ENCODE results near the gene KIFAP3.

KIFAP3 gene

DNA sequence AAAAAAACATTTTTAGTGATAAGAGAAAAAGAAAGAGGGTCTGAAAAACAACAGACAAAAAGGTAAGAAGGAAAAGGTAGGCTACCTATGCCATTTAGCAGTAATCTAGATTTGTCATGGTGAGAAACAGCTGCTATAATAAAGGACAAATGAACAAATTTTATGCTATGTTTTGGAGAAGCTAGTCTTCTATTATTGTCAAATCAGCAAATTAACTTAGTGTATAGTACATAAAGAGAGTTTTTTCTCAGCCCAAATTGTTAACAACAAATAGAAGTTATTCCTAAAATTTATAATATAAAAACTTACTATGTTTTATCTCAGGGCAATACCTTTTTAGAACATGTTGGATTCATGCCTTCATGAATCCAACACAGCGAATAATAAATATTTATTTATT is 88.7 kb downstream of the KIFAP3 start:
- no peak for DNase-seq

DNA sequence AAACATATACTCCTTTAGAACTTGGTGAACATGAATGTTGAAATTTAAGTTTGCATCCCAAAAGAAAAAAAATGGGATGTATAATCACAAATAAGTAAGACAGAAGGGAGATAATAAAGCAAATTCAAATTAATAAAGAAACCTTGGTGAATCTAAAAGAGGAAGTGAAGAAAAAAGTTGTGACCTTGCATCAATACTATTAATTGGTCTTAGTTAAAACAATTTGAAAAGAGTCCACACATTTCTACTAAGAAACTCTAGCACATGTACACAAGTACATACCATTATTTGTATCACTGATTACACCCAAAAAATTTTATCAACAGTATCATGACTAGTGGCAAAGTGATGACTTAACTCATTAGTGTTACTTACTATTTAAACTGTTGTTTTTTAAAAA is 100.4 kb downstream of the KIFAP3 start:
- no peak for DNase-seq

DNA sequence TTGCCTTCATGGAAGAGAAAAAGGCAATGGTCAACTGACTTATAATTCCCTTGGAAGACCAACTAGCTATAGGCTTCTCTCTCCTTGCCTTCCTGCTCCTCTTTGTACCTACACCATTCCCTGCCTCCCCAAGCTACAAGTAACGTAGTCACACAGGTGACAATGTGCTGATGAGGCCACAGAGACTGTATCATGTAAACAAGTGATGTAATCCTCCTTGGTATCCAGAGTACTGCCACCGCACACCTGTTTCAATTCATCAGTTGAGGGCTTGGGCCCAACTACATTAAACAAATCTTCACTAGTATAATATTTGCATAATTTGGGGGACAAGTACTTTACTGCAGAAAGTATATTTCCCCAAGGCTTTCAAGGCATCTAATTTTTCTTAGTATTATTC is 104.4 kb downstream of the KIFAP3 start:
- no peak for DNase-seq

DNA sequence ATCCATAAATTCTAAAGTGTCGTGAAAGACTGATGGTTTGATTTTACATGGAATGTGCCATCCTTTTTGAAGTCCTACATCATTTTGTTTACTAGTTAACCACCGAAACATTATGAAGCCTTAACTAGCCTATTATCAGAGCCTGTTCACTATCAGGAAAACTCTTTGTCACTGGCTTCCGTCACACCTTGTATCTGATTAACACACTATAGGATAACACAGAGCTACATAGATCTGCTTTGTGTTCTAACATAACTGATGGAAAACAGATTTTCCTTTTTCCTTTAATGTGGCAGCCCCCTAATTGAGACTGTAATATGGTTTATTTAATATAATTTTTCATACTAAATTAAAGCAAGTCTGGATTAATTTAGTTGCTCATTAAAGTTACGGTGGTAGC is 106.3 kb downstream of the KIFAP3 start:
- no peak for DNase-seq

DNA sequence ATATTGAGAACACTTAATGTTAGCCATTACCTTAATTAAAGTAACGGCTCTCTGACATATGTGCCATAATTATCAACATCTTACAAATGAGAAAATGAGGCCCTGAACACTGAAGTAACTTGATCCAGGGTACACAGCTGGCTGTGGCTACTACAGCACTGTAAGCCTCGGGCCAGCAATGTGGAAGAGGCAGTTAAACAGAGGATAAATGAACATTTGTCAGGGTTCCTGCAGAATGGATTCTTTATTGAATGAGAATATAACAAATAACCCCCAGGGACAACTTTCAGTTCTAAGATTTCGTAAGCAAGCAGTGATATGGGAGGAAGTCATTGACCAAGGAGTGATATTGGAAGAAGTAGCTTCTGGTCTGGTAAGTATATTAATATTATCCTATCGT is 110.3 kb downstream of the KIFAP3 start:
- no peak for DNase-seq

DNA sequence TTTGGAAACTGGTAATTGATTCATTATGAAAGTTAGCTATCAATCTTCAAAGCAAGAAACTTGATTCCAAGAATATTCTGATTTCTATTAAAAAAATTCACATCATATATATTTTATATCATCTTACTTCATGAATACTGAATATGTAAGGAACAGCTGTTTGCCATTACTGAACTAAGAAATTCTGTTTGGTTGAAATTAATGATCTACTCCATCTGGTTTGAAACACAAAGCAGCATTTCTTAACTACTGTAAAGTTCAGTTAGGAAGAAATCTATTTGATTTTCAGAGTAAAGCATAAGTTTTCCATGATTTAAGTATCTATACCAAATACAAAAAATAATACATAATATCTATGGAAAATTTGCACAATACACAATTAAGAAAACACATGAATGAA is 114.8 kb downstream of the KIFAP3 start:
- no peak for DNase-seq

DNA sequence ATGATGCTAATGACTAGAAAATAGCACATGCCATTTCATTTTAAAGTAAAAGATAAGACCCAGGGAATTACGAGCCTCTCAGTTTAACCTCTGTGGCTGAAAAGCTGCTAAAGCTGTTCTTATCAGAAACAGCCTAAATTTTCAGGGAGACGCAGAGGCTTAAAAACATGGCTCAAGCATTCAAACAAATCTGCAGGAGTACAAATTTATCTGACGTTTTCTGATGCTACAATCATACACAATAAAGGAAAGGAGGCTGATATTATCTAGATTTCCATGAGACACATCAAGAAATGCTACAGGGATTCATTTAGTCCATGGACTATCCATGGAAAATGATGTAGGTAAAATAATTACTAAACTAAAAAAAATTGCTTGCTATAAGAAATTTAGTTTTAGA is 115.5 kb downstream of the KIFAP3 start:
- no peak for DNase-seq

DNA sequence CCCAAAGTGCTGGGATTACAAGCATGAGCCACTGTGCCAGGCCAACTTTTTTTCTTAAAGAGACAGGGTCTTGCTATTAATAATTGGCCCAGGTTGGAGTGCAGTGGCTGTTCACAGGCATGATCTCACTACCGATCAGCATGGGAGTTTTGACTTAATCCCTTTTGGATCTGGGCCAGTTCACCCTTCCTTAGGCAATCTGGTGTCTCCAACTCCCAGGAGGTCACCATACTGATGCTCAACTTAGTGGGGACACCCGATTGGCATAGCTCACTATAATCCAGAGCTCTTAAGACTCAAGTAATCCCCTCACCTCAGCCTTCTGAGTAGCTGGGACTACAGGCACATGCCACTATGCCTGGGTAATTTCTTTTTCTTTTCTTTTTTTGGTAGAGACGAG is 116.6 kb downstream of the KIFAP3 start:
- no peak for DNase-seq

DNA sequence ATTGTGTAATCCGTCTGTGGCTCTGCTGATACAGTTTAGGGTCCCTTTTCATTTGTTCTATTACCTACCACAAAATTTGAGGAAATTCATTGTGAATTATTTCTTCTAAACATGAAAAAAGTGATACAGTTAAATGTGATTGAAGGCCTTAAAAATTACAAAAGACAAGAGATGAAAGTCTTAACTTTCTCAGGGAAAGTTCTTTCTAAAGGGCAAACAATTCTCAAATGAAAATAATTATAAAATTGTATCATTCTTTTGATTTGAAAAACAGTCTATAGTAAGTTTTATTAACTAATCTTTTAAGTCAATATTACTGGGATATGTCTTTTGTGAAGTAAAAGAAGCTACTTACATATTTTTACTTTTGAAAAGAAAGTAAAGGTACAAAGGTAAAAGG is 123.4 kb downstream of the KIFAP3 start:
- DNase-seq: no peak

DNA sequence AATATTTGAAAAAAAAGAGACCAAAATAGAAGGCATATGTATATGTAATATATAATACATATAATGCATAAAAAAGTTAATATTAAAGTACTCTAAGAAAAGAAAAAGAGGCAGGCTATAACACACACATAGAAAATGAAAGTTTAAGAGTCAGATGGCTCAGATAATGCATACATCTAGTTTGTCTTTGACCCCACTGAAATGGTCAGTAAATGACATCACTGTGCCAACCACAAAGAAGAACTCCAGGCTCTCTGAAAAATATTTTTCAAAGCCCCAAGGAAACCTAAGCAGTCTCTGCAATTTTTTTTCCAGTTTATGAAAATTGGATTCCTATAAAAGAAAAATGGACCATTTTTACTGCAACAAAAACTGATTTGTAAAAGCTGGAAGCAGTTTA is 125.4 kb downstream of the KIFAP3 start:
- no peak for DNase-seq

DNA sequence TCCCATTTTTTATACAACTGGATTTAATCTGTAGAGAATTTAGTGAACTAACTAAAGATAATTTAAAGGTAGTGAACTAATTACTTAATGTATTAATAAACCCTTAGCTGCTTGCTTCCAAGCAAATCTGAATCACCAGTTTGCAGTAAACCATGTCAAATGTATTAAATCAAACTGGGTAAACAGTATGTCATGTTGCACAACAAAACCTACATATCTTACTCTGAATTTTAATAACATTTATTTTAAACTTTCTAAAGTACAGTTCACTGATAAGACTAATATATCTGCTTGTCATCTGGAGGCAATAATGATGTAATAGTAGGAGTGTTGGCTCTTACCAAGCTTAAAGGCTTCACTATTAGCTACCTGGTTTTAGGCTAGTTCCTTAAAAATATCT is 128.3 kb downstream of the KIFAP3 start:
- DNase-seq: no peak

DNA sequence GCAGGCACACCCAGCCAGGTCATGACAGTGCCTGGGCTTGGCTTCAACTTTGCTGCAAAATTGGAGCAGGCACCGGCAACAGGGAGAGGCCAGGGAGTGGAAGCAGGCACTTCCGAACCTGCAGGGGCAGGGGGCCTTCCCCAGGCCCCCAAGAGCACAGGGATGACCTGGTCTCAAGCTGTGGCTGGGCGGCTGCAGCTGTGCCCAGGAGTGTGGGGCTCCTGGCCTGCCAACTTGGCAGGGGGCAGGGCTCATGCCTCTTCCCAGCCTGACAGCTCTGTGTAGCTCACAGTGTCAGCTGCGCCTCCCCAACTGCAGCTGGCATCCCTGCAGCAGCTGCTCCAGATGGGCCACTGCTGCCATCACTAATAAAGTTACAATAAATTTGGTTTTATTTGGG is 129.3 kb downstream of the KIFAP3 start:
- DNase-seq: no peak

DNA sequence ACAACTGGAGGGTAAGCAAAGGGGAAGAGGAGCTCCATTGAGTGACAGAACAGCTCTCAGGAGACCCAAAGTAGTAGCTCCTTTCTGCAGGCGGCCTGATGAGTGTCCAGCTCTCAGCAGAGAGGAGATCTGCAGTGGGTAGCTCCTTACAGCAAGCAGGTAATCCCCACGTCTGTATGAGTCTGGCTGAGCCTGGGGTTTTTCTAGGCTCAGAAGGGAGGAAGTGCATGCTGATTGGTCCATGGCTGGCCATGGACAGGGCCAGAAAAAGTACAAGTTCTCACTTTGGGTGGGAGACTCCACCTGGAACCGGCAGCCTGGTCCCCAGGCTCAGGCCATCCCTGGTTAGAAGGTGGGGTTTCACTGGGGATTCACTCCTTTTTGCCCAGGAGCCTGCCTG is 129.9 kb downstream of the KIFAP3 start:
- no peak for DNase-seq

DNA sequence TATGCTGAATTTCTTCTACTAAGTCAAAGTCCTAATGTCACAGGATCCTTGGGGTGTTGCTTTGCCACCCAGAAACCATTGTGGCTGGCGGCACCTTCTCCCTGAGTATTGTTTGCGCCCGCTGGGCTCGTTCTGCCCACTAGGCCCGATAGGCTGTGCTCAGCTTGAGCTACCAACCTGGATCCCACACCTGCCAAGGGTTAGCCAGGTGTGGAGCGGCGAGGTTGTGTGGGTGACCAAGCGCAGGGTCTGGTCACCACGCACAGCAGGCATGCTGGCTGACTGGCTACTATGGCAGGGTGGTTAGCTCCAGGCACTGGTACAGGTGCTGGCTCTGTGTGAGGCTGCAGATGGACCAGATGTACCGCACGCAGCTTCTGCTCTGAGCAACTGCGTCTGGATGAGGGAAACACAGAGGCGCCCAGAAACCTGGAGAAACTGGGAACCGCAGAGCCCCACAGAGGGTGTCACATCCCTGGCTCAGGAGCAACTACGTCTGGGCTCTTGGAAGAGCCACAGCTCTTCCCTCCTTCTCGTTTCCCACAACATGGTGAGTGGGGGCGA is 130.4 kb downstream of the KIFAP3 start:
- DNase-seq: no peak

DNA sequence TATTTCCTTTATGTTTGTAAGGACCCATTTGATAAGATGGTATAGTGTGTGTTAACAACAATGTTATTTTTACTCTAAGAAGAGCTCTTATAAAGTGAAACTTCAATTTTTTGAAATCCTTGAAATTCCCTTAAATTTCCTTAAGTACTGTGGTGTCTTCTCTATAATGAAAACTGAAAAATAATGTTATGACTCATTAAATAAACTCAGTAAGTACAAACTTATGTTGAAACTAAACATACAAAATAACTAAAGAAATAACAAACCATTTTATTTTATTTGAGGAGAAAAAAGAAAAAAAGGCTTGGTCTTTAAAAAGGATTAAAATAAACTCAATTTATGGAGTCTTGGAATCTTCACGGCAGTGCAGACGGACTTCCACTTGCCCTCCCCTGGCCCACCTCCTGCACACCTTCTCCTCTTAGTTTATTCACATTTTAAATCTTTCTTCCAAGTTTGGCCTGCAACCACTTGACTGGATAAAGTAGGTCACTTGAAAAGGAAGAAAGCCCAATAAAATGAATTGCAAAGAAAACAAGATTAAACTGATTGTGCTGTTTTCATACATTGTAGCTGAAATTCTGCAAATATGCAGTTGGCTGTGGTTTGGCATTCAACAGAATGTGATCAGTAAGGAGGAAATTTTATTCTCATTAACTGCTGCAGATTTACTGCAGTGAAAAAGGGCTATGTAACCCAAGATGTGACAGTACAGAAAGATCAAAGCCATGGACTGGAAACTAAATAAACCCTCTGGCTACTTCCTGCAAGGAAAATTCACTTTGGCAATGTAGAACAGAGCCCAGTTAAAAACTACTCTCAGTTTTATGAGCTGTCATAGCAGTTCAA is 132.3 kb downstream of the KIFAP3 start:
- no peak for DNase-seq

DNA sequence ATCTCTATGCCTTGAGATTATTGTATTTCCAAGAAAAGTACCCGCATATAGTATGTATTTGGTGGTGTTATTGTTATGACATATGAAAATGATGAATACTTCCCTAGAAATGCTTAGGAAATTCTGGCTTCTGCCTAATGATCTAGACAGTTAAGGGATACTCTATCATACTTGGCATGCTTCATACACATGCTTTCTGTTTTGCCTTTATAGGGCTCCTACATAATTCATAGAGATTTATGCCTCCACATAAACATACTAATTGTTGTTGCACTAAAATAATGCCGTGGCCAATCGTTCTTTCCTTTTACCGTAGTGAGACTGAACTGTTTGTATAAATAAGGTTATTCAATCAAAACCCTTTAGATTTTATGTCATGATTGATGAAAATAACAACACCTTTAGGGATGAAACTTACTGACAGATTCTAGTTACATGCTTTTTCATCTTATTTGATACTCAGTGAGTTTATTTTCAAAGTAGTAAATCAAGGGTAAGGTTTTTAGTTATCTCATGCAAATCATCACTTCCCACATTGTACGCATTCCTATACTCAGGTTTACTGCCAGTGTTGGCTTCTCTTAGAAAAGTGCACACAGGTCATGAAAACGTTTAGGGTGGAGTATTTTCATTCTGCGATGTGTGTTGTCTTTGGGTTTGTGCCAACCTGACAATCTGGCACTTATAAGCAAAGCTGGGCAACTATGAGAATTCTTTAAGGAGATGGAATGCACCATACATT is 140.3 kb downstream of the KIFAP3 start:
- DNase-seq: no peak

DNA sequence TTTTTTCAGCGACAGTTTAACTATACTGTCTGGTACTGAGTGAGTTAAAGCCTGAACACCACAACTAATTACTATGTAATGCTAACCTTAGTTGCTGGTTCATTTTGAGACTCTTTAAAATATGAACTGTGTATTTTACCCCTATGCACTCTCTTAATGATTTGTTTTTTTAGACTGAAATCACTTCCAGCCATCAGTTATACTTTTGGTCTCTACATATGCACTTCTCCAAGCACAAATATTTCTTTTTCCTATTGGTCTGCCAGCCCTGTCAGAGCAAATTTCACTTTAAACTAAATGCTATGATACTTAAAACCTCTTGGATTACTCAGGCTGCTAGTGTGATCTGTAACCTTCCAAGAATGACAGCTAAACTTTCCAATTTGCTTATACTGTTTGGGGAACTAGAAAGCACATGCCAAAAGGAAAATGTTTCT is 142.7 kb downstream of the KIFAP3 start:
- DNase-seq: no peak

DNA sequence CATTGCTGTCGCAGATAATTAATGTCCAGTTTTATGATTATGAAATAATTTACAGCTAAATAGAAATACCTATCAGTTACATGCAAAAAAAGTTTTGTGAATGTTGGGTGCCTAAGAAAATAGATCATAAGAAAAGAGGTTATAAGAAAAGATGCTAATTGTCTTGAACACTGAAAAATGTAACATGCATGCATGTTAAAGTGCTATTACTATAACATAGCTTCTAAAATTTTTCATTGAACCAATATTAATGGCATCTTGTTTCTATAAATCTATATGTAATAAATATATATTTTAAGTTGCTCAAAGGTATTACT is 145.3 kb downstream of the KIFAP3 start:
- DNase-seq: no peak

DNA sequence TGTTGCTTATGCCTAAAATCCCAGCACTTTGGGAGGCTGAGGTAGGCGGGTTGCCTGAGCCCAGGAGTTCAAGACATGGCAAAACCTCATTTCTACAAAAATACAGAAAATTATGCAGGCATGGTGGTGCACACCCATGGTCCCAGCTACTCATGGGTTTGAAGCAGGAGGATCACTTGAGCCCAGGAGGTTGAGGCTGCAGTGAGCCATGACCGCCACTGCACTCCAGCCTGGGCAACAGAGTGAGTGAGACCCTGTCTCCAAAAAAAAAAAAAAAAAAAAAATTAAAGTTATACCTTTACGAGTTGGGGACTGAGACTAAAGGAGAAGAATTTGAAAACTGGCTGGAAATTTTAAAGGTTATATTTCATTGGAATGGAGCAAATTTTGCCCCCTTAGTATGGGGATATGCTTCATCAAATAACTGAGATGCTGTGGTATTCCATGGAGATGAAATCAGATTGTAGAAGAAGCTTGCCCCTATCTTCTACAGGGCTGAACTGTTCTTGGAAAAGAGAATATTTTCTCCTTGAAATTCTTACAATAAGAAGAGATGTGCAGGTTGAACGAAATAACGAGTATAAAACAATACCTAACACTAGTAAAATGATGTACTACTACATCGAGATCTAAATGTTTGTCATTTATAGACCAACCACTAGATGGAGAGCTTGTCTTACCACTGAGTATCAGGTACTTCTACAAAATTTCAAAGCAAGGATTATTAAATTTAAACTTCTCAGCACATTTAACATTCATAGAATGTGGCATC is 145.9 kb downstream of the KIFAP3 start:
- no peak for DNase-seq

DNA sequence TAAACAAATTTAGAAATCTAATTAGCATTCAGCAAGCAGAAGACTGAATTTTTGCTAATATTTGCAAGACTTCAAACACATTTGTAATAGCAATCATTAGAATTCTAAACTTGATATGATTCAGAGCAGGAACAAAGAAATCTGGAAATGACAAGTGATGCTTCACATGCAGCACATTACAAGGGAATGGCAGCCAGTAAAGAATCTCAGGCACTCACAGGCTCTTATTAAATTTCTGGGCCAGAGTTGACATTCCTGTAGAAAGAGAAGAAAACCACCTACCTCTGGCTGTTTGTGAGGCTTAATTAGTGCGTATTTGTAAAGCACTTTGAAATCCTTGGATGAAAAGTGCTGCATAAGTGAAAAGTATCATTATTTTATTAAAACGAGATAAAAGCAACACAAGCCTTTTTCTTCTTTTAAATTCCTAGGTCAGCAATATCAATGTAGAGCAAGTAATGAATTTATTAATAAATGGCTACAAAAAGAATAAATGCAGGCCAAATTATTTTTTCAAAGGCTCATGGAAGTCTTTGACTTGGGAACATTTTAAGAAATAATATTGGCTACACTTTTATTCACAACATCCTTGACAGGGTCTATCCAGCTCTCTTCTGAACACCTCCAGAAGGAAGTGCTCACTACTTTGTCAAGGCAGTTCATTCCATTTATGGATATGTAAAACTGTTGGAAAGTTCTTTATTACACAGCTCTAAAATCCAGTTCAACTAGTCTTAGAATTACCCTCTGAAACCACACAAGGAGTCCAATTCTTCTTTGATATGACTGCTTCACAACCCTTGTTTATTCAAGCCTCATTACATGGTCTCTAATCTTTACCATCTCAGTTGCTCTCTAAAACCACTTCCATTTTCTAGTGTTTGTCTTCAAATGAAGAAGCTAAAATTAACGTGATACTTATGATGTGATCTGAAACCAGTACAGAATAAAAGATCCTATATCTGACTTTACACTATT is 148.7 kb downstream of the KIFAP3 start:
- DNase-seq: no peak

DNA sequence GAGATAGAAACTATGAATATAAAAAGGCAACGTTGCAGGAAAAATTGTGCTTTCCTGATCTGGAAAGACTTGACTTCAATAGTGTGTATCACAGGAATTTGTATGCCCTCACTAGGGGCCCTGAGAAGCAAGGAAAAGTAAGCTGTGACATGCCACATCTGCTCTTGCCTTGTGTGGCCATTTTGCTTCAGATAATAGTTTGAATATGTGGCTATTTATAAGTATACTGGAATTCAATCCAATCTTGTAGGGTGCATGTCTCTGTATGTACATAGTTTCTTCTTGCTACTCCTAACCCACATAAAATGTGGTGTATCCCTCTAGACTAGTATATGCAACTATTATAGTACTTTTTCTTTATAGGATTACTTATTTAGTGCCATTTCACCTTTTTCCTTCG is 149.7 kb downstream of the KIFAP3 start:
- no peak for DNase-seq

DNA sequence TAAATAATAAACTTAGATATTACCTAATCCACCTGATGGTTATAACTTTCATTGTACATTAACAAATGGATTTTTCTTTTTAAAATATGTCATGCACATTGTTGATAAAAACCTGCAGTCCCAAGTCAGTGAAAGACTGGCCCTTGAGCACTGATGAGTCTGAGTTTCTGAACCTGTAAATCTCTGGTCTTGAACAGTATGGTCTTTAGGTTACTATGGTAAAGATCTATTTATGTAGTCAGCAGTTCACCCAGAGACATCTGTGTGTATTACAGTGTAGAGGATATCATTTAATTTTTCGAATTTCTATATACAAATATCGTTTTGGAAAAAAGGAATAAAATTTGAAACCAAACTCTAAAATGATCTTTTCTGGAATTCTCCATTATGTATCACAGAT is 150.4 kb downstream of the KIFAP3 start:
- no peak for DNase-seq
